ENCODE measurements around the gene MIA3. TPM values are rescaled to one million over a fixed set of nuclear protein-coding genes. Genes with fewer than 3 reads are reported as not detected.
"Not testable (repeated sequence)": the region's sequence is repeated elsewhere in the genome, so short reads cannot be mapped to it uniquely, and the experiment has no call there.

MIA3 gene
- total RNA-seq, 1 donor from 2014 or later = 56.5 TPM

- TF ChIP-seq, protein P1, sequence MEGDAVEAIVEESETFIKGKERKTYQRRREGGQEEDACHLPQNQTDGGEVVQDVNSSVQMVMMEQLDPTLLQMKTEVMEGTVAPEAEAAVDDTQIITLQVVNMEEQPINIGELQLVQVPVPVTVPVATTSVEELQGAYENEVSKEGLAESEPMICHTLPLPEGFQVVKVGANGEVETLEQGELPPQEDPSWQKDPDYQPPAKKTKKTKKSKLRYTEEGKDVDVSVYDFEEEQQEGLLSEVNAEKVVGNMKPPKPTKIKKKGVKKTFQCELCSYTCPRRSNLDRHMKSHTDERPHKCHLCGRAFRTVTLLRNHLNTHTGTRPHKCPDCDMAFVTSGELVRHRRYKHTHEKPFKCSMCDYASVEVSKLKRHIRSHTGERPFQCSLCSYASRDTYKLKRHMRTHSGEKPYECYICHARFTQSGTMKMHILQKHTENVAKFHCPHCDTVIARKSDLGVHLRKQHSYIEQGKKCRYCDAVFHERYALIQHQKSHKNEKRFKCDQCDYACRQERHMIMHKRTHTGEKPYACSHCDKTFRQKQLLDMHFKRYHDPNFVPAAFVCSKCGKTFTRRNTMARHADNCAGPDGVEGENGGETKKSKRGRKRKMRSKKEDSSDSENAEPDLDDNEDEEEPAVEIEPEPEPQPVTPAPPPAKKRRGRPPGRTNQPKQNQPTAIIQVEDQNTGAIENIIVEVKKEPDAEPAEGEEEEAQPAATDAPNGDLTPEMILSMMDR (conservative IDR thresholded peaks at IDR 0.05) = no peak
- H3K36me3 Mint-ChIP-seq (ENCODE audit: low read depth) = no peaks in the 10 kb centered on the region
These were observed 21.2 kb upstream of the MIA3 start for GRCh38 chr1:222596696-222597095.

DNA sequence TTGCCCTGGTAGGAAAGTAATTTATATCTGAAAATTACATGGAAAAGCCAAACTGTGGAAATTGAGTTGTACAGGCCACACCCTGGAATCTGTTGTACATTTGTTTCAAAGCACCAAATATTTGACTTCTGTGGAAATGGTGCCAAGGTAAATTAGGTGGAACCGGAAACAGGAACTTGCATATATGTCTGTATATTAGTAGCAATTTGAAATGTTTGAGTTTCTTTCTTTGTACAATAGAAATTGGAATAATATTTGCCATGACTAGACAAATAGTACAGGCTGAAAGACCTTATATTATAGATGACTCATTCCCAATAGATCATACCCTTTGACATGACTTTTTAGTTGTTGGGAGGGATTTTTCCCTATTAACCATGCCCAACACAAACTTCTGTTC is 17.6 kb upstream of the MIA3 start:
- Mint-ChIP-seq H3K27me3 (ENCODE audit: low read depth) (peaks cover 36% of the 10 kb centered on the region), H3K9me3 (no peaks in the 10 kb centered on the region), H3K4me1 (no peaks in the 10 kb centered on the region), H3K36me3 (ENCODE audit: low read depth) (no peaks in the 10 kb centered on the region), H3K27ac (ENCODE audit: unreplicated experiment) (no peak overlapping the region), H3K4me3 (no peak overlapping the region)
- TF ChIP-seq, protein P1 (conservative IDR thresholded peaks at IDR 0.05) = no peak
- no peak for DNase-seq (ENCODE audit: low read depth, low spot score)

More at GRCh38 chr1:222596696-222597095, 21.2 kb upstream of the MIA3 start:
- Mint-ChIP-seq H3K4me3 (no peak overlapping the region), H3K4me1 (no peaks in the 10 kb centered on the region), H3K27me3 (ENCODE audit: low read depth) (peaks cover 43% of the 10 kb centered on the region), H3K27ac (ENCODE audit: unreplicated experiment) (no peak overlapping the region), H3K9me3 (no peaks in the 10 kb centered on the region)
- no peak for DNase-seq (ENCODE audit: low read depth, low spot score)

GRCh38 chr1:222601257-222601656 is 16.6 kb upstream of the MIA3 start:
- H3K27ac Mint-ChIP-seq (ENCODE audit: unreplicated experiment) = no peak overlapping the region
- no peaks in the 10 kb centered on the region for H3K4me1 Mint-ChIP-seq
- TF ChIP-seq, protein P1 (conservative IDR thresholded peaks at IDR 0.05) = no peak
- H3K36me3 Mint-ChIP-seq (ENCODE audit: low read depth) = no peaks in the 10 kb centered on the region
- no peaks in the 10 kb centered on the region for H3K9me3 Mint-ChIP-seq
- no peak for DNase-seq (ENCODE audit: low read depth, low spot score)
- H3K27me3 Mint-ChIP-seq (ENCODE audit: low read depth) = peaks cover 35% of the 10 kb centered on the region
- H3K4me3 Mint-ChIP-seq = no peak overlapping the region

DNA sequence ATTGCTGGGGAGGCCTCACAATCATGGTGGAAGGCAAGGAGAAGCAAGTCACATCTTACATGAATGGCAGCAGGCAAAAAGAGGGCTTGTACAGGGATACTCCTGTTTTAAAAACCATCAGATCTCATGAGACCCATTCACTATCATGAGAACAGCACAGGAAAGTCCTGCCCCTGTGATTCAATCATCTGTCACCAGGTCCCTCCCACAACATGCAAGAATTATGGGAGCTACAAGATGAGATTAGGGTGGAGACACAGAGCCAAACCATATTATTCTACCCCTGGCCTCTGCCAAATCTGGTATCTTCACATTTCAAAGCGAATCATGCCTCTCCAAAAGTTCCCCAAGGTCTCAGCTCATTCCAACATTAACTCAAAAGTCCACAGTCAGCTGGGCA is 11.1 kb upstream of the MIA3 start:
- peaks cover 34% of the 10 kb centered on the region for H3K27me3 Mint-ChIP-seq (ENCODE audit: low read depth)
- H3K4me3 Mint-ChIP-seq = no peak overlapping the region
- H3K4me1 Mint-ChIP-seq = no peaks in the 10 kb centered on the region
- peaks cover 6% of the 10 kb centered on the region for H3K9me3 Mint-ChIP-seq
- TF ChIP-seq, protein P1 (conservative IDR thresholded peaks at IDR 0.05) = no peak
- DNase-seq (ENCODE audit: low read depth, low spot score) = no peak
- H3K27ac Mint-ChIP-seq (ENCODE audit: unreplicated experiment) = no peak overlapping the region
- peaks cover 4% of the 10 kb centered on the region for H3K36me3 Mint-ChIP-seq (ENCODE audit: low read depth)

DNA sequence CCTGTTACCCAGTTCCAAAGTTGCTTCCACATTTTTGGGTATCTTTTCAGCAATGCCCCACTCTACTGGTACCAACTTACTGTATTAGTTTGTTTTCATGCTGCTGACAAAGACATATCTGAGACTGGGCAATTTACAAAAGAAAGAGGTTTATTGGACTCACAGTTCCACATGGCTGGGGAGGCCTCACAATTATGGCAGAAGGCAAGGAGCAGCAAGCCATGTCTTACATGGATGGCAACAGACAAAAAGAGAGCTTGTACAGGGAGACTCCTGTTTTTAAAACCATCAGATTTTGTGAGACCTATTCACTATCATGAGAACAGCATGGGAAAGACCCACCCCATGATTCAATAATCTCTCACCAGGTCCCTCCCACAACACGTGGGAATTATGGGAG is 8.8 kb upstream of the MIA3 start:
- H3K36me3 Mint-ChIP-seq (ENCODE audit: low read depth); H3K27ac Mint-ChIP-seq (ENCODE audit: unreplicated experiment); H3K4me3 Mint-ChIP-seq; H3K4me1 Mint-ChIP-seq; H3K9me3 Mint-ChIP-seq; DNase-seq (ENCODE audit: low read depth, low spot score): not testable (repeated sequence)
- peaks cover 52% of the 10 kb centered on the region for H3K27me3 Mint-ChIP-seq (ENCODE audit: low read depth)

GRCh38 chr1:222610728-222611127 is 7.2 kb upstream of the MIA3 start:
- H3K27me3 Mint-ChIP-seq (ENCODE audit: low read depth) = peaks cover 63% of the 10 kb centered on the region
- H3K4me3 Mint-ChIP-seq = no peak overlapping the region
- no peaks in the 10 kb centered on the region for H3K4me1 Mint-ChIP-seq
- TF ChIP-seq, protein P1 (conservative IDR thresholded peaks at IDR 0.05) = no peak
- DNase-seq (ENCODE audit: low read depth, low spot score) = no peak
- peaks cover 4% of the 10 kb centered on the region for H3K36me3 Mint-ChIP-seq (ENCODE audit: low read depth)
- H3K27ac Mint-ChIP-seq (ENCODE audit: unreplicated experiment) = no peak overlapping the region
- H3K9me3 Mint-ChIP-seq = peaks cover 6% of the 10 kb centered on the region

Measured in neural crest cell (in vitro differentiated cells).